Fibroblast of skin of back (primary cell): Measurements from ENCODE around the gene FHIT.

Experiments
- DNase-seq: peaks from one replicate; pipeline ENCODE4 v3.0.0-alpha.2; 2013

Gene FHIT

DNA sequence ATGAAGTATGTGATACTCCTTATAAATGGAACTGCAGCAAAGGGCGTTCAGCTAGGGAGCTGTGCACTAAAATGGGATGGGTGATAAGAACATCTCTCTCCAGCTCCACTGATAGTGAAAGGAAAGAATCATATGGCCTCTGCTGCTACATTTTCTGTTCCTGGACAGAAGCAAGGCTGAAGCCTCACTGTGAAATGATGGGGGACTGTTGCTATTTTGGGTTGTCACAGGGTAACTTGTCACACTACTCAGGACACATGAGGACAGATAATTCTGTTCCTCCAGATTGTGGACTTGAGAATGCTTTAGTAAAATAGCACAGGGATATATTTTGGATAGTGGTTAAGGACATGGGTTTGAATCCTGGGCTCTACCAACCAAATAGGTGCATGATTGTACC lies 423.6 kb downstream of the FHIT start:
- no peak for DNase-seq

DNA sequence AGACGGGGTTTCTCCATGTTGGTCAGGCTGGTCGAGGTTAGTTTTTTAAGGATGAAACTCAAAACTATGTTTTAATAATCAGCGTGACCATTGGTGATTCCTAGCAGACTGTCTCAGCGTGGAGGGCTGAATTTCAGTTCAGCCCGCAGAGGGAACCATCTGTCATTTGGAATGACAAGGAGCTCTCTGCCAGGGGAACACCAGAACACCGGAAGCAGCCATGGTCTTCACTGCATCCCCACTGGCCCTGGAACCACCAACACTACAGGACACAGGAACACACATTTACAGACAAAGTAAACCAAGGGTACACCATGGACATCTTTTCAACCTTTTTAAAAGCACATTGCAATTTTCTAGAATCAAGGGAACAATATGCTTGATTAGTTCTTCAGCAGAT lies 424.7 kb downstream of the FHIT start:
- no peak for DNase-seq

DNA sequence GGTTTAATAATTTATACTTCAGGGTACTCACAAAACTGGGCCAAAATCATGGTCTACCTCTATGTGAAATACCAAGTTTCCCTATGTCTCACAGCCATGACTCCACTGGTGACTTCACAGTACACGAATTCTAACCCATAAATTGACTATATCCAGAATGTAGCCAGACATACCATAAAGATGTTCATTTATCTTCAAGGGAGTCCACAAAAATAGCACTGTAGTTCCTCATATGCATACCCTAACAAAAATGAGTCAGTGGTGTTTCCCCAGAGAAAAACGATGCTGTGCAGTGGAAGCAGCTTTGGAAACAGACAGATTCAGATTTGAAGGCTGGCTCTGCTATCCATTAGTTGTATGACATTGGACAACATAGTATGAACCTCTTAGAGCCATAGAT lies 438.8 kb downstream of the FHIT start:
- peak; percentile 73 for DNase-seq

DNA sequence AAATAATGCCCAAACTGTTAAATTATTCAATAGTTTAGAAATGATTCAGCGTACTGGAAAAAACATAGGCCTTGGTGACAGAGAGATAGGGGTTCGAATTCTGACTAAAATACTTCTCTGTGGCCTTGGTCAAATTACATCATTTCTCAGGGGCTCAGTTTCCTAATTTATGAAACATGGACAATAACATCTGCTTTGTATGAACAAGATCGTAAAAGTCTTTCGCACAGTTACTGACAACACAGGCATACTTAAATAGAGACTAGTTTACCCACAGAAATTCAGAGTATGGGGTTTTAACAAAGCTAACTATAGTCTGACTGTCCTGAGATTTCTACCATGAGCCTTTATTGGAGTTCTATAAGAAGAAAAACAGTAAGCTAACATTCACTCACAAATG lies 440.4 kb downstream of the FHIT start:
- no peak for DNase-seq

DNA sequence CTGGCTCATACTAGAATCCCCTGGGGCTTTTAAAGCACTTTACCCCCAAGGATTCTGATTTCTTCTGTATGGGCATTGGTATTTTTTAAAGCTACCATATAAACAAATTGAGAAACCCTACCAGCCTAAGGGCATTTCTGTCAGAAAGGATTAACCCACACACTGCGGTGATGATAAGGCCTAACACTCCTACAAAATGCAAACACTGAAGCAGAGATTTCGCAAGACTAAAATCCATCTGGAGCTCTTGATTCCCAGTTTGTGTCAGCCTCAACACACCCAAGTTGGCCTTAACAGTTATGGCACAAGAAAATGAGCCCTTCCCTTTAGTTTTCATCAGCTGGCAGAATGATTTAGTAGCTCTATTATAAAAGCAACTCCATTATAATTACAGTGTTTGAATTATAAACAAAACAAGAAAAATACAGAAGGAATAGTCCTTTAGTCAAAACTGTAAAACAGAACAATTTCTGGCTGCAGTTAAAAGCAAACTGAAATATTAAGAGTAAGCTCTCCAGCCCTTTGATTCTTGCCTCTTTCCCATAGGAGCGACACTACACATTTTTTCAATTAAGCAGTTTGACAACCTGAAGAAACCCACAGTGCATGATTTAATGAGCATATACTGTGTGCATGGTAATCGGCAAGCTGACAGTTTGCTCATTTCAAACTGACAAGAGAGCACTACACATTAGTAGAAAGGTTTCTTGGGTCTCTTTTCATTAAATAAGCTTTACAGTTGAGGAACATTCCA lies 441.2 kb downstream of the FHIT start:
- DNase-seq: peak; percentile 27

DNA sequence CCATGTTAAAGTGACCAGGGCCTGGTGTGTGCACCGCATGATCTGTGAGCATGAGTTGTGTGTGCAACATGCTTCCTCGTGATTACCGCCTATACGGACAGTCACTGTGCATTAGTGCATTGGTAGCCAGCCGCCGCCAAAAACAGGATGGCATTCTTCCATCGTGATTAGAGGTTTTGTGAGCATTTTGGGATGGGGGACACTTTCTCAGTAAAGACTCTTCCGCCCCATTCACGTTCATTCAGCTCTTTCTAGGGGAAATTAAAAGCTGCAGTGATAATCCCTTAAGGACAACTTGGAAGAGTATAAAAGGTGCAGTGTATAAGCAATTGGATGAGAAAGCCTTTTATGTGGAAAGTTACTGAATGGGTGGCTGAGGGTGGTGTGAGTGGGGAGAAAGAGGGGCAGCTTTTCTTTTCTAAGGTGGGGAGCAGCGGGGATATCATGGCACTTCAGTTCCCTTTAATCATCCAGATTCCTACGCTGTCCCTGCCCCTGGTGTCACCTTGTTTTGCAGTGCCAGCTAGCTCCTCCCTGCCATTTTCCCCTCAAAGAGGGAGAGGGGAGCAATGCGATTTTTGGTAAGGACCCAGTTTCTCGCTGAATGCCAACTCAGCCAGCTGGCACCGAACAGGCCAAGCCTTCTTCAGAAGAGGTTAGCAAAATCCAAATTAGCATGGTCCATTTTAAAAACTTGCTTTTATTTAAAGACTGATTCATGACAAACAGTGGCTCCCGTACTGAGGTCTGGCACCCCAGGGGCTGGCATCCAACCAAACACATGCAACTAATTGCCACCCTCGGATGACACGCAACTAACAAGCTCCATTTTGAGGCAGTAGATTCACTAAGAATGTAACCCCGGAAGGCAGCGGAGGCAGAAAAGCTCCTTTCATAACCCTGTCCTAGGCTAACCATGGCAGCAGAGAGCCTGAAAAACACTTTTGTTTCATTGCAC lies 447.8 kb downstream of the FHIT start:
- peak; percentile 34 for DNase-seq

DNA sequence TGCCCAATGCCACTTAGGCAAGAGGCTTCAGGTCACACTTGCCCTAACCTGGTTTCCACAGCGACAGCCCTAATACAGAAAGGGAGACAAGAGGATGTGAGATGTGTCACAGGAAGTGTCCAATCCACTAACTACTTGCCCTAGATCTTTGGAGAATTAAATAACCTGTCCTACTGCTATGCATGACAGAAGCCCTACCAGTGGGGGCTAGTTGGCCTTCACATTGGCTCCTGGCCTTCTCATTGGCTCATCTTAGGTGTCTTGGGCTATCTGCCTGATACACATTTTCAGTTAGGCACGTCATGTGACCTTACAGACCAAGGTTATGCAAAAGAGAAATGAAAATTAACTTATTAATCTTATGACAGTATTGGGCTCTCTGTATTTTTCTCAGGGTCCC lies 449.9 kb downstream of the FHIT start:
- DNase-seq: peak; percentile 37

DNA sequence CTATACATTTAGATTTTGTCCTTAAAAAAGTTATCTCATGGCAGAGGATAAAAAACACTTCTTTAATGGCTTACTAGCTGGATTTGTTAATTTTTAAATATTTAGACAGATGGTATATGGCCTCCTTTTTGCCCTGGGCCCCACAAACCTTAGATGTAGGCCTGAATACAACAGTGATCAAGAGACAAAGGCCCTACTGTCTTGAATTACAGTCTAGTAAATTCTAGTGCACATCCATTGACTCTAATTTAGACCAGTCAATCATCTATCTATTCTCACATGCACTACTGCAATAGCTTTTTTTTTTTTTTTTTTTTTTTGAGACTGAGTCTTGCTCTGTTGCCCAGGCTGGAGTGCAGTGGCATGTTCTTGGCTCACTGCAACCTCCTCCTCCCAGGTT lies 452.8 kb downstream of the FHIT start:
- no peak for DNase-seq

DNA sequence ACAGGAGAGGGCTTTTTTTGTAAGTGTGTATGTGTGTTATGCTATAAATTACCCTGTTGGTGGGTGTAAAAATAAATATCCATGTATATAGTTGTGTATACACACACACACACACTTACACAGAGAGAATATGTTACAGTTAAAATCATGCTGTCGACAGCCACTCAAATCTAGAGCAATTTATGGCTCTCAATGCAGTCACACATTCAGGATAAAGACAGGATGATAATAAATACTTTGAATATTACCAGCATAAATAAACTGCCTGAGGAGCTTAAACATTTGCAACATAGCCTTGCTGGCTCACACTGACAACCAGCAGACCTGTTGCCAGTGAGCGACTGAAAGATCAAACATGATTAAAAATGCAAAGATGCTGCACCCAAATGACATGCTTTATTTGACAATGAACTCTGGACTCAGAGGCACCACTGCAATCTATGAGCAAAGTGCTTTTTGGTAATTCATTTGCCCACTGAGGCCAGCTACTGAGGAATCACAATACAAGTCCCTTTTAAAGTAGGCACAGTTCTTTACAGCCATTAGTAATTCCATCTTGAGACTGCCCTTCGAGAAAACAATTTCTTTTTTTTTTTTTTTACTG lies 458.9 kb downstream of the FHIT start:
- no peak for DNase-seq

DNA sequence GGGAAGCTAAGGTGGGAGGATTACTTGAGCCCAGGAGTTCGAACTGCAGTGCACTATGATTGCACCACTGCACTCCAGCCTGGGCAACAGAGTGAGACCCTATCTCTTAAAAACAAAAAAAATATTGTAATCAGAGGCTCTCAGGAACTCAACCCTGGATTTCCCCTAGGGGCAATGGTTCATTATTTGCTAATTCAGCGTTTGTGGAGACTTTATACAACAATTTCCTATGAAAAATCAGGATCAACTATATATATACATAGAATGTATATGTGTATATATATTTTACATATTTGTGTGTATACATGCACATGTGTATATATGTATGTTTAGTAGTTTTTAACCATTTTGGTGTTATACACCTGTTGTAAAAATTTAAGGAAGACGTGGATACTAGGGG lies 463.1 kb downstream of the FHIT start:
- no peak for DNase-seq

DNA sequence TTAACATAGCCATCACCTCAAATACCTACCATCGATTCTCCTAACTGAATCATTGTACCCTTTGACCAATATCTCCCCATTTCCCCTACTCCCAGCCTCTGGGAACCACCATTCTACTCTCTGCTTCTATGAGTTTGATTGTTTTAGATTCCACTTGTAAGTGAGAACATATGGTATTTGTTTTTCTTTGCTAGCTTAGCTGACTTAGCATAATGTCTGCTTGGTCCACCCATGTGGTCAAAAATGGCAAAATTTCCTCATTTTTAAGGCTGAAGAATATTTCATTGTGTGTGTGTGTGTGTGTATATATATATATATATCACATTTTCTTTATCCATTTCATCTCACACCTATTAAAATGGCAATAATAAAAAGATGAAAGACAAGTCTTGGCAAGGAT lies 469.3 kb downstream of the FHIT start:
- DNase-seq: peak; percentile 15

DNA sequence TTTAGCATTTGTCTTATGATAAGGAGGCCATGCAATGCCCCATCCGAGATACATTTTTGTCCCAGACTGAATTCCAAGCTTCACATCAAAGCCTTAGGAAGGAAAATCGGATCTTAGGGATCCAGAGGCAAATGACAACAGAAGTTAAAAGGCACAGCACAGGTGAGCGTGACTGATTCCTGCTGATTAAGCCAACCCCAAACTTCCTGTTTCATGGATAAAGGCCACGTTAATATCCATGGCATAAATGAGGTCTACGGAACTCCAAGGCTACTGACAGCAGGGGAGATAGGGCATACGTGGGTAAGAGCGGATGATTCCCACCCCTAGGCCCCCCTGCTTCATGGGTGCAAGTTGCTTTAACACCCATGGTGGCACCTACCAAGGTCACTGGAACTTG lies 471.6 kb downstream of the FHIT start:
- no peak for DNase-seq

DNA sequence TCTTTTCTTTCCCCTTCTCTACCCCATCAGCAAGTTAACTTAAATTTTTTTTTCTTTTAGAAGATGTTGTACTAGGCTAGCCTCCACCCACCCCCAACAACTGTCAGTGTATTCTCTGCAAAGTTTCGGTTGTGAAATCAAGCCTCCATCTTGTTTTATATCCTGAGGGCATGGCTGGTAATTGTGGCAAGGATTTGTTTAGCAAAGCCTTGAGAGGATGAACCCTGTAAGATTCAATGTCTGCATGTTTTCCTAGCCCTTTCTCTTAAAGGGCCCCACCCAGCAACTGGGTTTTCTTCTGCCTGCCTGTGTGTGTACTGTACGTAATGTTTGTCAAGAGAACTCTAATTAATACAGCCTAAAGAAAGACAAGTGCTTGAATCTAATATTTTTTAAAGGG lies 475.3 kb downstream of the FHIT start:
- no peak for DNase-seq

DNA sequence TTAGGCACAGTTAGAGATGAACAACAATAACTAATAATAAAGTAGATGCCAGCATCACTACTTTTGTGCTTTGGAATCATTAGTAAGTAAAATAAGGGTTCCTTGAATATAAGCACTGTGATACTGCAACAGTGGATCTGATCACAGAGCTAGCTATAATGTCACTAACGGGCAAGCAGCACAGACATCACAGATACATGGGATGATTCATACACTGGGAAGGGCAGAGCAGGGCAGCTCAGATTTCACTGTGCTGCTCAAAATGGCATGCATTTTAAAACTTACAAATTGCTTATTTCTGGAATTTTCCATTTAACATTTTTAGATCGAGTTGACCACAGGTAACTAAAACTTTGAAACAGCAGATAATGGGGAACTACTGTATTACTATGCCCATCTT lies 476.6 kb downstream of the FHIT start:
- DNase-seq: no peak

DNA sequence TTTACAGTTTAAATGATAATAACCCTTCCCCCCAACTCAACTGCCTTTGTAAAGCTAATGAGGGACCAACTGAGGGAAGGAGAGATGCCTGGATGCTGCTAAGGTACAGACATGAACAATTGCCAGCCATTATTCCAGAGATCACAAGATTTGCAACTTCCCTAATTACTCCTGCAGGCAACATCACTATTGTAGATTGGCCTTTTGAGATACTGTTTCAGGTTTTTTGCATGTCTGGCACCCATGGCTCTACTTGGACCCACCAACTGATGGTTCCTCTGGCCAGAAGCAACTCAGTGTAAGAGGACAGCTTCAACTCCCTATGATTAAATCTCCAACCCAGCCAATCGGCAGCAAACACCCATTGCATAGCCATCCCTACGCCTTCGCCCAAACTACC lies 478.7 kb downstream of the FHIT start:
- DNase-seq: no peak

DNA sequence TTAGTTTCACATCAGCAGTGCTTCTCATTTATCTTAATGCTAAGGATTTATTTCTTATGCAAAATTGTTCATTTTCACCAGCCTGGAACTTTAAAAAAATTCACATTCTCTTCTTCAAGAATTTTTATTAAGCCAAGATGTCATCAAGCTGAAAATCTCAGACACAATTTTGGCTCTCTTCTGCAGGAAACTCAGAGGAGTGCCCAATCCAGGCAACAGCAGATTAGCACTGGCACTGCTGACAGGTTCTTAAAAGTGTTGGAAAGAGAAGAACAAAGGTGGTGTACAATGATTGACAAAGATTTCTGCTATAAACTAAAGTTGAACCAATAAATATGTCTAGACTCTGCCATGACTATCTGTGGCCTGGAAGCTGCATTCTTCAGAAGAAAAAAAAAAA lies 479.5 kb downstream of the FHIT start:
- no peak for DNase-seq

DNA sequence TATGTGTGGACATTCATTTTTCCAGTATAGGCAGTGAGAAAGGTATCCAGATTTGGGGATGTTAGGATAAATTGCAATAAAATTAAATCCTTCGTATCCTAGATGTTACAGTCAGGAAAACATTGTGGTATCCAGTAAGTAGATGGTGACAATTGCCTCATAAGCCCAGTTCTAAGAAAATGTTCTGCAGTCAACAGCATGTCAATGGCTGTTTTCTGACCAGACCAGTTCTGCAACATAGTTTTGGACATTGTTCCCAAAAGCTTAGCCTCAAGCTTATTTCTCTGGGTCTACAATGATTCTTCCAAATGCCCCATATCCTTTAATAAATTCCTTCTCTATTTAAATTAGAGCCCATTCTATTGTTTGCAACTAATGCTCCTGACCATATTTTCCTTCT lies 480.7 kb downstream of the FHIT start:
- no peak for DNase-seq

DNA sequence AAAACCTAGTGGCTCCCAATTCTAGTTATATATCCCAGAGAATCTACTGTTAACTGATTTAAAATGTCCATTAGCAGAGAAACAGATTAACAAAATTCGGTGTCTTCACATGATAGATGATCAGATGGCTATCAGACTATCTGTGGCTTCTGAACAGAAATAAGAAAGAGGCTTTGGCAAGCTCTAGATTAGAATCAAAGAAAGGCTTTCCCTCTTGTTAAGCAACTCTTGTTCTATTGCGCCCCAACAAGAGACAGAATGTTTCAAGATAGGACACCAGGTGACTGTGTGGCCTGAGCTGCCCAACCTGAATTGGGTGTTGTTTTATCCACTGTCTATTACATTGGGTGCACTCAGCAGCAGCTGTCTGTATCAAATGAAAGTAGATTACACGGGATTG lies 483.7 kb downstream of the FHIT start:
- DNase-seq: no peak

DNA sequence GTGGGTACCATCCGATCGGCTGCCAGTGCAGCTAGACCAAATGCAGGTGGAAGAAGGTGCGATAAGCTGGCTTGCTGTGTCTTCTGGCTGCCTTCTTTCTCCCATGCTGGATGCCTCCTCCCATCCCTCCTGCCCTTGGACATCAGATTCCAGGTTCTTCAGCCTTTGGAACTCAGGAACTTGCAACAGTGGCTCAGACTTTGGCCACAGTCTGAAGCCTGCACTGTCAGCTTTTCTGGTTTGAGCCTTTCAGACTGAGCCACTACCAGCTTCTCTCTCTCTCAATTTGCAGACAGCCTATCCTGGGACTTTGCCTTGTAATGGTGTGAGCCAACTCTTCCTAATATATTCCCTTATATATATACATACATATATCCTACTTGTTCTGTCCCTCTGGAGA lies 485.5 kb downstream of the FHIT start:
- DNase-seq: no peak

DNA sequence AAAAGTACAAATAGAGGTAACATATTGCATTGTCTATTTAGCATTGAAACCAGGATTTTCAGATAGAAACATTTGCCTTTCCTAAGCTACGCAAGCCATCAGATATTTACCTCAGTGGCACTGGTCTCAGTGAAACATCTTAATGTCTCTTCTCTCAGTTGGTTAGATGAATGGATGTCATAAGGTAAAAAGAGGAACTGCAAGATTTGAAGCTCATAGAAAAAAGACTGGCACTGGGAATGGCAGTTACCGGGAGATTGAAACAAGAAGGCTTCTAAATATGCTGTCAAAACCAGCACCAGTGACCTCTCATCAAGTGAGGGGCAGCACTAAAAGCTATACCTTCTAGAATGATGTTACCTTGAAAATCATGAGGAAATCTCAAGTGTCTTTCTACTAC lies 486.4 kb downstream of the FHIT start:
- DNase-seq: no peak

DNA sequence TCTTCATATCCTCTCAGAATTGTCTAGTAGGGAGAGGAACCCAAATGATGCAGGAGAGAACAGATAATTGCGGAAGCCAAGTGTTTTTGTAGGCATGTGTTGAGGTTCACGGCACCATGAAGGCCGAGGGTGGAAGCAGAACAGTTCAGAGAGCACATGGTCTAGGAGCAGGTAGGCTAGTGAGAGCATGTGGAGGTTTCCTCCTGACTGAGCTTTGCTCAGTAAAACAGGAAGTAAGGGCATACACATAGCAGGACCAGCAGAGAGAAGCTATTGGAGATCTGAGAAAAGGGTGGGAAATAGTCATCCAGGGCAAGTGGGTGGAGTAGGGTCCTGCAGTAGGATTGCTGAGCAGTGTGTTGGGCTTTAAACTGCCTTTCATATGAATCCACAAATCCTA lies 491.1 kb downstream of the FHIT start:
- DNase-seq: no peak

DNA sequence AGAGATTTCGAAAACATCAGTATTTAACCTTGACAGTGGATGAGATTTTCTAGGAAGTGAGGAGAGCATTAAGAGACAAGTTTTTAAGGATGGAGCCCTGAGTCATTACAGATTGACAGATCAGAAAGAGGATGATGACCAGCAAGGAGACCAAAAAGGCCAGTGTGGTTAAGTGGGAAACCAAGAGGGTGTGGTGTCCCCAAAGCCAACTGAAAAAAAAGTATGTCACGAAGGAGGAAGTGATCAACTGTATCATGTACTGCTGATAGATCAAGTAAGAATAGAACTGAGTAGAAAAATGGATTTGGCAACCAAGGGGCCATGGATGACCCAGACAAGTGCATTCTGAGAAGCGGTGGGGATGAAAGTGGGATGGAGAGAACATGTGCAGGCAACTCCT lies 491.8 kb downstream of the FHIT start:
- DNase-seq: no peak

DNA sequence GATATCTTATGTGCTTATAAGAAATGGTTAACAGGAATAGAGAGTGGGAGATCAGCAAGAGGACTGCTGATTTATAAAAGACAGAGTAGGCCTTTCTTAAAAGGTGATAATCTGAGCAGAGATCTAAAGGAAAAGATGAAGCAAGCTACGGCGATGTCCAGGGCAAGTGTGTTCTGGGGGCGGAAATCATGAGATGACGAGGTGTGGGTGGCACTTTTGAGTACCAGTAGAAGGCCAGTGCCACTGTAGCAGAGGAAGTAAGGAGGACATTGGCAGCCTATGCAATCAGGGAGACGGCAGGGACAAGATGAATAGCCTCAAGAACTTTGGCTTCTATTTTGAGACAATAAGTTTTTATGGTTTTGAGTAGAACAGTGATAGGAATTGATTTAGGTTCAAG lies 492.4 kb downstream of the FHIT start:
- no peak for DNase-seq

DNA sequence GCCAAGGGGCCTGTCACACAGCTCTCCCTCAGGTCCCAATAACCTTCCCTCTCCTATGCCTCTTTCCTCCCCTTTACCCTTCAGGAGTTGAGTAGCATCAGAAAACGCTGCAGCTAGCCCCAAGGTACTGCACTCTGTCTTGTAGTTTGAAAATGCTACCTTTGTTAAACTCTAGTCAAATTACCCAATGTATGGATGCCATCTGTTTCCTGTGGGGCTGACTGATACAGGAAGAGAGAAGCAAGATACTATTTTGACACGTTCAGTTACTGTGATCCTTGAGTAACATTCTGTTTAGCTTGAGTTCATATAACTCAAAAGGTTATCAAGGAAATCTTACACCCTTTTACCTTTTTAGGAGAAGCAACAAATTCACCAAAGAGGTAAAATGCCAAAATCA lies 493.1 kb downstream of the FHIT start:
- DNase-seq: no peak
